Measurements from ENCODE around the gene NCAPG2.

NCAPG2 gene

GRCh38 chr7:158722574-158723237, 18.1 kb upstream of the NCAPG2 start:
- TF ChIP-seq FOXP2 (optimal IDR thresholded peaks at IDR 0.05; ENCODE audit: borderline replicate concordance, extremely low read depth, extremely low read length, insufficient read depth) = no peak
- no peak for TF ChIP-seq SIN3A (IDR thresholded peaks at IDR 0.05; ENCODE audit: borderline replicate concordance, insufficient read depth, low read length)
- TF ChIP-seq REST (IDR thresholded peaks at IDR 0.05; ENCODE audit: insufficient read depth in 1 of 2, low read depth in 2 of 2, low read length in 2 of 2) = no peak
- no peak for TF ChIP-seq POLR2AphosphoS5 (IDR thresholded peaks at IDR 0.05; ENCODE audit: low read depth, low read length)
- no peak for TF ChIP-seq TAF1 (IDR thresholded peaks at IDR 0.05; ENCODE audit: borderline replicate concordance, insufficient read depth, low read length)

- TF ChIP-seq FOXP2 (optimal IDR thresholded peaks at IDR 0.05; ENCODE audit: borderline replicate concordance, extremely low read depth, extremely low read length, insufficient read depth) (no peak), TAF1 (IDR thresholded peaks at IDR 0.05; ENCODE audit: borderline replicate concordance, insufficient read depth, low read length) (no peak), REST (IDR thresholded peaks at IDR 0.05; ENCODE audit: insufficient read depth in 1 of 2, low read depth in 2 of 2, low read length in 2 of 2) (no peak), POLR2AphosphoS5 (IDR thresholded peaks at IDR 0.05; ENCODE audit: low read depth, low read length) (no peak), SIN3A (IDR thresholded peaks at IDR 0.05; ENCODE audit: borderline replicate concordance, insufficient read depth, low read length) (no peak)
Measured at GRCh38 chr7:158720112-158720511, 15.5 kb upstream of the NCAPG2 start.

- no peak for TF ChIP-seq POLR2AphosphoS5 (IDR thresholded peaks at IDR 0.05; ENCODE audit: low read depth, low read length)
- no peak for TF ChIP-seq SIN3A (IDR thresholded peaks at IDR 0.05; ENCODE audit: borderline replicate concordance, insufficient read depth, low read length)
- TF ChIP-seq REST (IDR thresholded peaks at IDR 0.05; ENCODE audit: insufficient read depth in 1 of 2, low read depth in 2 of 2, low read length in 2 of 2) = no peak
- TF ChIP-seq FOXP2 (optimal IDR thresholded peaks at IDR 0.05; ENCODE audit: borderline replicate concordance, extremely low read depth, extremely low read length, insufficient read depth) = no peak
- no peak for TF ChIP-seq TAF1 (IDR thresholded peaks at IDR 0.05; ENCODE audit: borderline replicate concordance, insufficient read depth, low read length)
Measured at GRCh38 chr7:158716802-158717201, 12.2 kb upstream of the NCAPG2 start.

- no peak for TF ChIP-seq SIN3A (IDR thresholded peaks at IDR 0.05; ENCODE audit: borderline replicate concordance, insufficient read depth, low read length)
- no peak for TF ChIP-seq FOXP2 (optimal IDR thresholded peaks at IDR 0.05; ENCODE audit: borderline replicate concordance, extremely low read depth, extremely low read length, insufficient read depth)
- no peak for TF ChIP-seq REST (IDR thresholded peaks at IDR 0.05; ENCODE audit: insufficient read depth in 1 of 2, low read depth in 2 of 2, low read length in 2 of 2)
Measured at GRCh38 chr7:158710651-158711102, 6.1 kb upstream of the NCAPG2 start.

Data from PFSK-1 (cell line).